GM10248 (cell line): ENCODE results near the gene CLEC12A.
A peak's percentile ranks its signal among the peaks of the same experiment; 100 is the strongest.

Experiments used
- CTCF ChIA-PET: fragments of 300-600 bp; sonication (Branson Sonifier 250); formaldehyde crosslinking; extraction: SDS; loops from one replicate; lab custom pipeline; 2021; ENCODE audit warnings: antibody characterized with exemption; lab: Yijun Ruan, JAX
- POLR2A ChIA-PET: fragments of 350-650 bp; sonication (Branson Sonifier 250); formaldehyde crosslinking; extraction: SDS; loops from one replicate; lab custom pipeline; 2020; ENCODE audit warnings: antibody characterized with exemption; lab: Yijun Ruan, JAX
- DNase-seq: peaks from one replicate; pipeline ENCODE4 v3.0.0; 2012; ENCODE audit errors: extremely low spot score
- CTCF ChIP-seq: IDR thresholded peaks from 2 replicates; pipeline ENCODE4 v1.5.1; 2012; ENCODE audit warnings: mild to moderate bottlenecking, low read depth; ENCODE audit errors: extremely low read depth, missing control alignments, control extremely low read depth

The CLEC12A gene

GRCh38 chr12:9971181-9971580 is at the start of gene CLEC12A:
Gene CLEC12A, plus strand, starts transcription at chr12:9971409. Its CDS starts 188 bp downstream, at chr12:9971597.
- CTCF ChIA-PET, result interaction anchor here (1.3 kb wide), 1 partner anchor 8 kb away, joined by 4 read pairs; no protein-coding TSS in a partner anchor
- DNase-seq, result no peak
- TF ChIP-seq CTCF, result no peak
- POLR2A ChIA-PET, result no interaction called here

GRCh38 chr12:9922429-9922828 is 48.8 kb upstream of the CLEC12A start:
- TF ChIP-seq CTCF, result no peak
- no peak for DNase-seq
- POLR2A ChIA-PET, result no interaction called here
- CTCF ChIA-PET, result interaction anchor here (0.8 to 4.3 kb wide), 5 partner anchors 10 to 108 kb away, joined by 3 to 23 read pairs (median 4); no protein-coding TSS in a partner anchor

GRCh38 chr12:9925705-9926393 is 45.4 kb upstream of the CLEC12A start:
- ChIA-PET POLR2A (no interaction called here), CTCF (interaction anchor here (0.6 to 3.5 kb wide), 7 partner anchors 21 to 176 kb away, joined by 3 to 20 read pairs (median 5); no protein-coding TSS in a partner anchor)
- no peak for DNase-seq
- TF ChIP-seq CTCF, result peak; percentile 42

- ChIA-PET CTCF (interaction anchor here (2.2 to 3.5 kb wide), 2 partner anchors 113 to 177 kb away, joined by 16 to 20 read pairs; no protein-coding TSS in a partner anchor), POLR2A (no interaction called here)
Observed at GRCh38 chr12:9926876-9927275, 44.3 kb upstream of the CLEC12A start.

GRCh38 chr12:9928607-9929006 is 42.6 kb upstream of the CLEC12A start:
- CTCF ChIA-PET, result interaction anchor here (3.5 kb wide), 1 partner anchor 178 kb away, joined by 20 read pairs; no protein-coding TSS in a partner anchor
- no peak for DNase-seq
- POLR2A ChIA-PET, result no interaction called here
- TF ChIP-seq CTCF, result no peak

More at GRCh38 chr12:9926876-9927275, 44.3 kb upstream of the CLEC12A start:
- TF ChIP-seq CTCF, result no peak
- DNase-seq, result no peak

- DNase-seq, result no peak
- ChIA-PET CTCF (interaction anchor here (0.9 to 1.7 kb wide), 2 partner anchors 9 to 118 kb away, joined by 3 to 8 read pairs; no protein-coding TSS in a partner anchor), POLR2A (no interaction called here)
- TF ChIP-seq CTCF, result no peak
Observed at GRCh38 chr12:9931245-9931644, 40.0 kb upstream of the CLEC12A start.
